Gastroesophageal sphincter (tissue), 3 donors: ENCODE data around the gene CCDC171.

Source experiments
- EP300 ChIP-seq: sonication (generic); formaldehyde crosslinking; IDR thresholded peaks from one replicate; pipeline ENCODE4 v1.6.1; 2017; ENCODE audit warnings: antibody characterized with exemption, mild to moderate bottlenecking
- POLR2A ChIP-seq, 2 donors: fragments of 450-650 bp; IDR thresholded peaks; one replicate each; pipeline ENCODE4 v1.6.1; 2017; ENCODE audit warnings: antibody characterized with exemption in 2 of 2, mild to moderate bottlenecking in 2 of 2, moderate library complexity in 1 of 2
- POLR2AphosphoS5 ChIP-seq: sonication (generic); formaldehyde crosslinking; IDR thresholded peaks from one replicate; pipeline ENCODE4 v1.6.1; 2017; ENCODE audit warnings: antibody characterized with exemption
- TF ChIP-seq, protein P1 (sequence below), 4 experiments: fragments of 200-600 bp in 2 of 4; fragments of 450-650 bp in 2 of 4; sonication (generic) in 1 of 4; IDR thresholded peaks; one replicate each; pipeline ENCODE4 v1.5.1; 2017 to 2019; ENCODE audit warnings: antibody characterized with exemption in 4 of 4, mild to moderate bottlenecking in 2 of 4, moderate library complexity in 2 of 4

GRCh38 chr9:15512204-15512603, 40.6 kb upstream of the CCDC171 start:
- TF ChIP-seq POLR2A (IDR thresholded peaks at IDR 0.05) (no peak), POLR2AphosphoS5 (no peak), EP300 (no peak)
- TF ChIP-seq, protein P1, sequence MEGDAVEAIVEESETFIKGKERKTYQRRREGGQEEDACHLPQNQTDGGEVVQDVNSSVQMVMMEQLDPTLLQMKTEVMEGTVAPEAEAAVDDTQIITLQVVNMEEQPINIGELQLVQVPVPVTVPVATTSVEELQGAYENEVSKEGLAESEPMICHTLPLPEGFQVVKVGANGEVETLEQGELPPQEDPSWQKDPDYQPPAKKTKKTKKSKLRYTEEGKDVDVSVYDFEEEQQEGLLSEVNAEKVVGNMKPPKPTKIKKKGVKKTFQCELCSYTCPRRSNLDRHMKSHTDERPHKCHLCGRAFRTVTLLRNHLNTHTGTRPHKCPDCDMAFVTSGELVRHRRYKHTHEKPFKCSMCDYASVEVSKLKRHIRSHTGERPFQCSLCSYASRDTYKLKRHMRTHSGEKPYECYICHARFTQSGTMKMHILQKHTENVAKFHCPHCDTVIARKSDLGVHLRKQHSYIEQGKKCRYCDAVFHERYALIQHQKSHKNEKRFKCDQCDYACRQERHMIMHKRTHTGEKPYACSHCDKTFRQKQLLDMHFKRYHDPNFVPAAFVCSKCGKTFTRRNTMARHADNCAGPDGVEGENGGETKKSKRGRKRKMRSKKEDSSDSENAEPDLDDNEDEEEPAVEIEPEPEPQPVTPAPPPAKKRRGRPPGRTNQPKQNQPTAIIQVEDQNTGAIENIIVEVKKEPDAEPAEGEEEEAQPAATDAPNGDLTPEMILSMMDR (IDR thresholded peaks at IDR 0.05): no peak
